ENCODE measurements around the gene DDX31. TPM values are rescaled to one million over a fixed set of nuclear protein-coding genes. Genes with fewer than 3 reads are reported as not detected.

Gene DDX31
- total RNA-seq, 2 experiments from 2014 or later = 20.9 to 22.8 TPM

DNA sequence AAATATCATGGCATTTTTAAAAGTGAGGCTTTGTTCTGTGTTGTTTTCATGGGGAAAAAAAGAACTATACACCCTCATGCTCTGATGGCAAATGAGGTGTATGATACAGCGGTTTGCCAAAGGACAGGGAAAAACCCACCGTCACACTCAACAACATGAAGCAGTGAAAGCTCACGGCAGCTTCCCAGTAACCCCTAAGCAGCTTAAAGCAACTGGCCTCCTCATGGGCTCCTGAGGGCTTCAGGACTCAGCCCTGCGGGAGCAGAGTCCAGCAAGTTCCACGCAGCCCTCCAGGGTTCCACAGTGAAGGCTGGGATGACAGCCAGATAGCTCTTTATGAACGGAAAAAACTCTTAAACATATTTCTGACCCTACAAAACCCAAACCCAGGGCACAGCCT lies 74.5 kb downstream of the DDX31 start:
- peaks cover 11% of the 10 kb centered on the region for H3K27me3 Mint-ChIP-seq
- DNase-seq = no peak
- H3K9me3 Mint-ChIP-seq = no peaks in the 10 kb centered on the region
- no peak overlapping the region for H3K27ac Mint-ChIP-seq
- ChIA-PET CTCF (no interaction called here), POLR2A (no interaction called here)
- no peak for ATAC-seq
- intact Hi-C loops (cut with micrococcal nuclease) = no loop called here
- peaks cover 49% of the 10 kb centered on the region for H3K36me3 Mint-ChIP-seq (ENCODE audit: low read depth)
- TF ChIP-seq, protein P1, sequence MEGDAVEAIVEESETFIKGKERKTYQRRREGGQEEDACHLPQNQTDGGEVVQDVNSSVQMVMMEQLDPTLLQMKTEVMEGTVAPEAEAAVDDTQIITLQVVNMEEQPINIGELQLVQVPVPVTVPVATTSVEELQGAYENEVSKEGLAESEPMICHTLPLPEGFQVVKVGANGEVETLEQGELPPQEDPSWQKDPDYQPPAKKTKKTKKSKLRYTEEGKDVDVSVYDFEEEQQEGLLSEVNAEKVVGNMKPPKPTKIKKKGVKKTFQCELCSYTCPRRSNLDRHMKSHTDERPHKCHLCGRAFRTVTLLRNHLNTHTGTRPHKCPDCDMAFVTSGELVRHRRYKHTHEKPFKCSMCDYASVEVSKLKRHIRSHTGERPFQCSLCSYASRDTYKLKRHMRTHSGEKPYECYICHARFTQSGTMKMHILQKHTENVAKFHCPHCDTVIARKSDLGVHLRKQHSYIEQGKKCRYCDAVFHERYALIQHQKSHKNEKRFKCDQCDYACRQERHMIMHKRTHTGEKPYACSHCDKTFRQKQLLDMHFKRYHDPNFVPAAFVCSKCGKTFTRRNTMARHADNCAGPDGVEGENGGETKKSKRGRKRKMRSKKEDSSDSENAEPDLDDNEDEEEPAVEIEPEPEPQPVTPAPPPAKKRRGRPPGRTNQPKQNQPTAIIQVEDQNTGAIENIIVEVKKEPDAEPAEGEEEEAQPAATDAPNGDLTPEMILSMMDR (IDR thresholded peaks at IDR 0.05) = no peak
- no peak overlapping the region for H3K4me3 Mint-ChIP-seq
- H3K4me1 Mint-ChIP-seq (ENCODE audit: low read depth) = peaks cover 8% of the 10 kb centered on the region

DNA sequence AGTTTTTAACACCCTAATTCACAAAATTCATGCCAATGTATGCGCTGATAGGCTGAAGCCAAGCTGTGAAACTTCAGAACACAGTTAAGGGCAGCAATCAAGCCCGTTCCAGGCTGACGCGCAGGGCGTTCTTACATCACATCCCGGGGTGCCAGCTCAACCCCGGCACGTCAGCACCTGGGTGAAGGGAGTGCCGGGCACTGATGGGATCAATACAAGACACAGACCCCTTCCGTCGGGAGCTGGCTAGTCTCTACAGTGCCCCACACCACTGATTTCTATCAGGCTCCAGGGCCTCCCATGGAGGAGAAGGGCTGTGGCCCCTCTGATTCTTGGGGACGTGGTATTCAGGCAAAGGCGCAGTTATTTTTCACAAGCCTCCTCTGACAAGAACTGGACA lies 75.4 kb downstream of the DDX31 start:
- TF ChIP-seq, protein P1 (IDR thresholded peaks at IDR 0.05) = no peak
- no peak overlapping the region for H3K27ac Mint-ChIP-seq
- CTCF ChIA-PET = no interaction called here
- peaks cover 18% of the 10 kb centered on the region for H3K27me3 Mint-ChIP-seq
- no peaks in the 10 kb centered on the region for H3K9me3 Mint-ChIP-seq
- intact Hi-C loops (cut with micrococcal nuclease) = no loop called here
- POLR2A ChIA-PET = no interaction called here
- no peak for DNase-seq
- no peak overlapping the region for H3K4me3 Mint-ChIP-seq
- H3K36me3 Mint-ChIP-seq (ENCODE audit: low read depth) = peaks cover 42% of the 10 kb centered on the region
- ATAC-seq = no peak
- H3K4me1 Mint-ChIP-seq (ENCODE audit: low read depth) = peaks cover 10% of the 10 kb centered on the region

DNA sequence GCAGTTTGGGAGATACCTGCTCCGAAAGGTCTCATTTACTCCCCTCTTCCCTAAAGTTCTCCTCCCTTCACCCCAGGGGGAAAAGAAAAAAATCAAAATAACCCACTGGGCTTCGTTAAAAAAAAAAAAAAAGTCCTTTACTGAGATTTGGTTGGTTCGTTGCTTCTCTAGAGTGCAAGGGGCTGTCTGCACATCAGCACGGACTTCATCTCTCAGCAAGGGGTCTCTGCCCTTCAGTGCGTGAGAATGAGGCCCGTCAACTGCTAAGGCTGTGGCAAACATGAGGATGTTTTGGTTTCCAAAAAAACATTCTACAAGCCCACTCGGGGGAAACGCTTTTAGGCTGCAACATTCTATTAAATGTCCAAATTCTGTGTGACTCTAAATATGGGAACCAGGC lies 77.3 kb downstream of the DDX31 start:
- no peak overlapping the region for H3K4me3 Mint-ChIP-seq

DNA sequence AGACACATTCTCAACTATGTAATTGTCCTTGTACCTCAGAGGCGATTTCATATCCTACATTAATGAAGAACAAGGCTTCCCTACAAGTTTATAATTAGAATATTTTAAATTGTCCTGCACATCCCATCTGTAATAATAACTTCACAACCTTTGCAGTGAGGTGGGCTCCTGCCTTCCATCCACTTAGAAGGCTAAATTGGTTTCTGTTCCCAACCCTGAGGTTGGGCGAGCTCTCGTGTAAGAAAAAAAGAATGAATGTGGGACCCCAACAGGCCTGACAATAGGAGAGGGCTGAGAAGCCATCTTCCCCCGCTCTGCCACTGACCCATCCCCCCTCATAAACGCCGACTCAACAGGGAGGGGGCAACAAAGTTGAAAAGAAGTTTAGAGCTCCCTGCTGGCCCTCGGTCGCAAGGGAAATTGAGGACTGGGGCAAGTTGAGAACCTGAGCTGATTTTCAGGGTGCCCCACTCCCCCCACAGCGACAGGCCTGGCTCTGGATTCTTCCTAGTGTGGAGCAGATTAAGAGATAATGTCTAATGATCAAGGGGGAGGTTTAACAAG lies 78.0 kb downstream of the DDX31 start:
- POLR2A ChIA-PET = no interaction called here
- H3K27ac Mint-ChIP-seq = no peak overlapping the region
- intact Hi-C loops (cut with micrococcal nuclease) = no loop called here
- TF ChIP-seq, protein P1 (IDR thresholded peaks at IDR 0.05) = no peak
- ATAC-seq = no peak
- peaks cover 35% of the 10 kb centered on the region for H3K27me3 Mint-ChIP-seq
- no peaks in the 10 kb centered on the region for H3K9me3 Mint-ChIP-seq
- no peak overlapping the region for H3K4me3 Mint-ChIP-seq
- no peak for DNase-seq
- H3K4me1 Mint-ChIP-seq (ENCODE audit: low read depth) = peaks cover 10% of the 10 kb centered on the region
- CTCF ChIA-PET = interaction anchor here (0.9 to 1.2 kb wide), 2 partner anchors 17 to 179 kb away, joined by 3 read pairs; no protein-coding TSS in a partner anchor
- peaks cover 32% of the 10 kb centered on the region for H3K36me3 Mint-ChIP-seq (ENCODE audit: low read depth)

More for the DNA sequence above, 77.3 kb downstream of the DDX31 start:
- intact Hi-C loops (cut with micrococcal nuclease) = no loop called here
- TF ChIP-seq, protein P1 (IDR thresholded peaks at IDR 0.05) = no peak
- Mint-ChIP-seq H3K27ac (no peak overlapping the region), H3K4me1 (ENCODE audit: low read depth) (peaks cover 10% of the 10 kb centered on the region), H3K27me3 (peaks cover 34% of the 10 kb centered on the region), H3K36me3 (ENCODE audit: low read depth) (peaks cover 32% of the 10 kb centered on the region), H3K9me3 (no peaks in the 10 kb centered on the region)
- CTCF ChIA-PET = interaction anchor here (0.9 kb wide), 1 partner anchor 18 kb away, joined by 3 read pairs; no protein-coding TSS in a partner anchor
- DNase-seq = no peak
- POLR2A ChIA-PET = no interaction called here
- ATAC-seq = no peak

DNA sequence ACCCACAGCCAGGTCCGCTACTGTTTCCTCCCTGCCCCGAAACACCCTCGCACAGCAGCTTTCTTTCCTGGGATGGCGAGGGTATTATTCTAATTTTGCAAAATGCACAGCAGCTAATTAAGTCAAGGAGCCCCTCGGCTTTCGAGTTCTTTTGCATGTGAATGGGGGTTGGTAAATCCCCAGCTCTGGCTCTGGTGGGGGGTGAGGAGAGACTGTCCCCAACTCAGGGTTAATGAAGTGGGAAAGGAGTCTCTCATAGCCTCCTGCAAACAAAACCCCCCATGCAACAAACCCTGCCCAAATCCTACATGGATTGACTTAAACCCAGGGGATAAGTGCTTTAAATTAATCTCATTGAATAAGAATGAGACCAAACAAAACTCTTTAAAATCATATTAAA lies 78.5 kb downstream of the DDX31 start:
- ChIA-PET POLR2A (interaction anchor here (0.5 kb wide), 1 partner anchor 221 kb away, joined by 3 read pairs; no protein-coding TSS in a partner anchor), CTCF (interaction anchor here (0.6 to 1.2 kb wide), 2 partner anchors 12 to 179 kb away, joined by 3 read pairs; no protein-coding TSS in a partner anchor)
- Mint-ChIP-seq H3K9me3 (no peaks in the 10 kb centered on the region), H3K27me3 (peaks cover 41% of the 10 kb centered on the region), H3K27ac (no peak overlapping the region), H3K4me3 (no peak overlapping the region), H3K36me3 (ENCODE audit: low read depth) (peaks cover 26% of the 10 kb centered on the region), H3K4me1 (ENCODE audit: low read depth) (peaks cover 10% of the 10 kb centered on the region)
- DNase-seq (no peak), ATAC-seq (no peak)
- TF ChIP-seq, protein P1 (IDR thresholded peaks at IDR 0.05) = no peak
- intact Hi-C loops (cut with micrococcal nuclease) = no loop called here

Measured in activated CD8-positive, alpha-beta T cell treated with anti-CD3 and anti-CD28 coated beads for 36 hours (primary cell).